K562 (cell line): ENCODE data around the gene ARHGAP22. TPM values are rescaled to one million over a fixed set of nuclear protein-coding genes. Genes with fewer than 3 reads are reported as not detected.

Source experiments
- ELF4 ChIP-seq: fragments of 450-650 bp; formaldehyde crosslinking; IDR thresholded peaks from 2 replicates; pipeline ENCODE4 v1.4.0; 2022; ENCODE audit warnings: missing genetic modification characterization
- ESRRB ChIP-seq: fragments of 250-450 bp; sonication (Bioruptor Pico); IDR thresholded peaks from 2 replicates; pipeline ENCODE4 v1.5.0; 2020; ENCODE audit warnings: mild to moderate bottlenecking, moderate library complexity, borderline replicate concordance
- HDAC6 ChIP-seq: IDR thresholded peaks from 2 replicates; pipeline ENCODE4 v1.6.1; 2012; ENCODE audit warnings: low read depth, mild to moderate bottlenecking, control low read depth, inconsistent platforms, low read length, moderate library complexity
- MCM2 ChIP-seq: fragments of 450-650 bp; IDR thresholded peaks from 2 replicates; pipeline ENCODE4 v1.6.1; 2017; ENCODE audit warnings: low read depth, mild to moderate bottlenecking
- NCOA1 ChIP-seq: fragments of 450-650 bp; IDR thresholded peaks from 2 replicates; pipeline ENCODE4 v1.6.1; 2016; ENCODE audit warnings: low read depth
- NRF1 ChIP-seq, 2 experiments: fragments of 450-650 bp; IDR thresholded peaks in 1 of 2; conservative IDR thresholded peaks in 1 of 2; 2 replicates each; pipeline ENCODE4 v1.6.1; 2014; ENCODE audit warnings: mild to moderate bottlenecking in 2 of 2
- PHB ChIP-seq: fragments of 250-450 bp; sonication (Bioruptor Pico); IDR thresholded peaks from 2 replicates; pipeline ENCODE4 v1.5.0; 2021
- PML ChIP-seq: IDR thresholded peaks from 2 replicates; pipeline ENCODE4 v1.6.1; 2012; ENCODE audit warnings: low read length, inconsistent platforms
- SLC30A9 ChIP-seq: fragments of 250-450 bp; sonication (Bioruptor Pico); IDR thresholded peaks from 2 replicates; pipeline ENCODE4 v1.8.0; 2022; ENCODE audit warnings: mild to moderate bottlenecking, moderate library complexity
- STAT5B ChIP-seq: fragments of 250-450 bp; sonication (Bioruptor Pico); IDR thresholded peaks from 2 replicates; pipeline ENCODE4 v1.8.0; 2021; ENCODE audit warnings: mild to moderate bottlenecking, inconsistent platforms
- ZNF146 ChIP-seq: IDR thresholded peaks from one replicate; pipeline ENCODE4 v1.6.1; 2018; ENCODE audit warnings: missing compliant biosample characterization; ENCODE audit not compliant: unreplicated experiment
- ZNF232 ChIP-seq: sonication (generic); formaldehyde crosslinking; IDR thresholded peaks from 2 replicates; pipeline ENCODE4 v1.8.0; 2022; ENCODE audit warnings: mild to moderate bottlenecking, missing genetic modification reagents
- ZNF253 ChIP-seq: fragments of 250-450 bp; sonication (Bioruptor Pico); conservative IDR thresholded peaks from 2 replicates; pipeline ENCODE4 v1.6.1; 2021; ENCODE audit warnings: mild to moderate bottlenecking
- ZNF311 ChIP-seq: fragments of 250-450 bp; sonication (Bioruptor Pico); IDR thresholded peaks from 2 replicates; pipeline ENCODE4 v1.4.0; 2020; ENCODE audit warnings: mild to moderate bottlenecking, moderate library complexity
- ZNF436 ChIP-seq: fragments of 250-450, 450-650 bp; sonication (Bioruptor Pico); formaldehyde crosslinking; IDR thresholded peaks from 2 replicates; pipeline ENCODE4 v1.7.0; 2020; ENCODE audit warnings: mild to moderate bottlenecking
- ZNF584 ChIP-seq: fragments of 200-800 bp; sonication (Bioruptor generic); IDR thresholded peaks from 2 replicates; pipeline ENCODE4 v1.6.1; 2016; ENCODE audit warnings: low read depth, mild to moderate bottlenecking, missing genetic modification characterization, missing compliant biosample characterization
- ZNF785 ChIP-seq: fragments of 250-450 bp; sonication (Bioruptor Pico); IDR thresholded peaks from 2 replicates; pipeline ENCODE4 v1.4.0; 2020; ENCODE audit warnings: mild to moderate bottlenecking
- ZZZ3 ChIP-seq: fragments of 450-650 bp; IDR thresholded peaks from 2 replicates; pipeline ENCODE4 v1.6.1; 2016; ENCODE audit warnings: antibody characterized with exemption, mild to moderate bottlenecking, moderate library complexity
- polyA plus RNA-seq, 8 experiments: library from polyadenylated mRNA; depleted of rRNA in 4 of 8; stranded (reverse) in 5 of 8; unstranded in 3 of 8; fragments of >200 nt; fragmentation: Nextera tagmentation in 2 of 8; fragmentation: Illumina TruSeq in 1 of 8; extraction: Ambion mirVana in 2 of 8; extraction: Trizol in 1 of 8; gene quantifications; 2 replicates each; pipeline versions ENCODE4 v1.2.1 to v1.2.3, GENCODE V29; 2011 to 2014; ENCODE audit warnings: inconsistent platforms in 1 of 8, missing spikeins in 1 of 8
- total RNA-seq, 7 experiments: library from RNA; depleted of rRNA in 6 of 7; stranded (reverse); fragments of >200 nt in 6 of 7; fragmentation: Illumina TruSeq in 2 of 7; extraction: Trizol in 2 of 7; gene quantifications; 2 replicates each; pipeline versions ENCODE4 v1.2.1 to v1.2.3, GENCODE V29; 2011 to 2021; ENCODE audit warnings: low replicate concordance in 1 of 7
- TF ChIP-seq, protein P1 (sequence below), 2 experiments: fragments of 450-650 bp; IDR thresholded peaks; 2 replicates each; pipeline ENCODE4 v1.6.1; 2016
- TF ChIP-seq, protein P2 (sequence below): fragments of 450-650 bp; IDR thresholded peaks from 2 replicates; pipeline ENCODE4 v1.6.1; 2018; ENCODE audit warnings: mild to moderate bottlenecking, low read depth; ENCODE audit not compliant: partially characterized antibody
- TF ChIP-seq, protein P3 (sequence below): fragments of 250-450 bp; sonication (Bioruptor Pico); IDR thresholded peaks from 2 replicates; pipeline ENCODE4 v1.4.0; 2020

Gene ARHGAP22
- total and polyA plus RNA-seq, 9 of the 15 experiments (the other 6 are each of a cell fraction or from before 2014, with no cell fraction given): 1.3 to 28.1 (median 12.7) TPM

DNA sequence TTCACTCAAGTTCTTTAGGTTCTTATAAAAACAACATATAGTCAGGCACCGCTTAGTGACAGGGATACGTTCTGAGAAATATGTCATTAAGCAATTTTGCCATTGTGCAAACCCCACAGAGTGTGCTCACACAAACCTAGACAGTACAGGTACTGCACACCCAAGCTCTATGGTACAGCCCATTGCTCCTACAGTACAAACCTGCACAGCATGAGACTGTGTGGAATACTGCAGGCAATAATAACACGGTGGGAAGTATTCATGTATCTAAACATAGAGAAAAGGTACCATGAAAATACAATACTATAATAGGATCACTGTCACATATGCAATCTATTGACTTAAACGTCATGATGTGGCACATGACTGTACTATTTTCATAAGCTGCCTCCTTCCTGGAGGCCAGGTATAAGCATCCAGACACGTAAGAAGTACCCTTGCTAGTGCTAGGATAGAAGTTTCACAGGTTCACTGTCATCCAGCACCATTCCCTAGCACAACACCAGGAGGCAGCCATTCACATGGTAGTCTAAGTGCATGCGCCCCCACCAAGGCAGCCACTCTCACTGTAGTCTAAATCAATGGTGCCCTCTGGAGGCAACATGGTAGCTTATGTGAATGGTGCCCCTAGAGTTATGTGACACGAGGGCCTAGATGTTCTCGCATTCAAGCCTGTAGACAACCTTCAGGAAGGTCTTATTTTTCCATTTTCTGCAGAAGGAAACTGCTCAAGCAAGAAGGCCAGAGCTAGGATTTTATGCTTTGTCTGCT, 98.5 kb downstream of the ARHGAP22 start (continued):
- TF ChIP-seq HDAC6: no peak
- no peak for TF ChIP-seq ZNF436 (CRISPR knock-in tag)
- no peak for TF ChIP-seq MCM2
- TF ChIP-seq ELF4 (CRISPR knock-in tag): 0 out of 2 replicates have a peak, but pooled peaks have one; percentile 51
- peak; percentile 42; the same call in 1 of the 2 replicates for TF ChIP-seq ZNF311 (CRISPR knock-in tag)
- TF ChIP-seq ZNF785 (CRISPR knock-in tag): no peak
- TF ChIP-seq ZNF253 (CRISPR knock-in tag): no peak
- TF ChIP-seq SLC30A9 (CRISPR knock-in tag): no peak
- TF ChIP-seq ZNF584 (CRISPR knock-in tag): no peak
- TF ChIP-seq, protein P1, sequence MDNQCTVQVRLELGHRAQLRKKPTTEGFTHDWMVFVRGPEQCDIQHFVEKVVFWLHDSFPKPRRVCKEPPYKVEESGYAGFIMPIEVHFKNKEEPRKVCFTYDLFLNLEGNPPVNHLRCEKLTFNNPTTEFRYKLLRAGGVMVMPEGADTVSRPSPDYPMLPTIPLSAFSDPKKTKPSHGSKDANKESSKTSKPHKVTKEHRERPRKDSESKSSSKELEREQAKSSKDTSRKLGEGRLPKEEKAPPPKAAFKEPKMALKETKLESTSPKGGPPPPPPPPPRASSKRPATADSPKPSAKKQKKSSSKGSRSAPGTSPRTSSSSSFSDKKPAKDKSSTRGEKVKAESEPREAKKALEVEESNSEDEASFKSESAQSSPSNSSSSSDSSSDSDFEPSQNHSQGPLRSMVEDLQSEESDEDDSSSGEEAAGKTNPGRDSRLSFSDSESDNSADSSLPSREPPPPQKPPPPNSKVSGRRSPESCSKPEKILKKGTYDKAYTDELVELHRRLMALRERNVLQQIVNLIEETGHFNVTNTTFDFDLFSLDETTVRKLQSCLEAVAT (IDR thresholded peaks at IDR 0.05): peak in 1 of 2 experiments; percentile 76; a peak in 1 of 4 replicates
- TF ChIP-seq, protein P2, sequence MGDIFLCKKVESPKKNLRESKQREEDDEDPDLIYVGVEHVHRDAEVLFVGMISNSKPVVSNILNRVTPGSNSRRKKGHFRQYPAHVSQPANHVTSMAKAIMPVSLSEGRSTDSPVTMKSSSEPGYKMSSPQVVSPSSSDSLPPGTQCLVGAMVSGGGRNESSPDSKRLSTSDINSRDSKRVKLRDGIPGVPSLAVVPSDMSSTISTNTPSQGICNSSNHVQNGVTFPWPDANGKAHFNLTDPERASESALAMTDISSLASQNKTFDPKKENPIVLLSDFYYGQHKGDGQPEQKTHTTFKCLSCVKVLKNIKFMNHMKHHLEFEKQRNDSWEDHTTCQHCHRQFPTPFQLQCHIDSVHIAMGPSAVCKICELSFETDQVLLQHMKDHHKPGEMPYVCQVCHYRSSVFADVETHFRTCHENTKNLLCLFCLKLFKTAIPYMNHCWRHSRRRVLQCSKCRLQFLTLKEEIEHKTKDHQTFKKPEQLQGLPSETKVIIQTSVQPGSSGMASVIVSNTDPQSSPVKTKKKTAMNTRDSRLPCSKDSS: no peak
- TF ChIP-seq NRF1 (conservative IDR thresholded peaks at IDR 0.05 in 1 of 2, IDR thresholded peaks at IDR 0.05 in 1 of 2): peak; percentile 57 to 69
- TF ChIP-seq, protein P3, sequence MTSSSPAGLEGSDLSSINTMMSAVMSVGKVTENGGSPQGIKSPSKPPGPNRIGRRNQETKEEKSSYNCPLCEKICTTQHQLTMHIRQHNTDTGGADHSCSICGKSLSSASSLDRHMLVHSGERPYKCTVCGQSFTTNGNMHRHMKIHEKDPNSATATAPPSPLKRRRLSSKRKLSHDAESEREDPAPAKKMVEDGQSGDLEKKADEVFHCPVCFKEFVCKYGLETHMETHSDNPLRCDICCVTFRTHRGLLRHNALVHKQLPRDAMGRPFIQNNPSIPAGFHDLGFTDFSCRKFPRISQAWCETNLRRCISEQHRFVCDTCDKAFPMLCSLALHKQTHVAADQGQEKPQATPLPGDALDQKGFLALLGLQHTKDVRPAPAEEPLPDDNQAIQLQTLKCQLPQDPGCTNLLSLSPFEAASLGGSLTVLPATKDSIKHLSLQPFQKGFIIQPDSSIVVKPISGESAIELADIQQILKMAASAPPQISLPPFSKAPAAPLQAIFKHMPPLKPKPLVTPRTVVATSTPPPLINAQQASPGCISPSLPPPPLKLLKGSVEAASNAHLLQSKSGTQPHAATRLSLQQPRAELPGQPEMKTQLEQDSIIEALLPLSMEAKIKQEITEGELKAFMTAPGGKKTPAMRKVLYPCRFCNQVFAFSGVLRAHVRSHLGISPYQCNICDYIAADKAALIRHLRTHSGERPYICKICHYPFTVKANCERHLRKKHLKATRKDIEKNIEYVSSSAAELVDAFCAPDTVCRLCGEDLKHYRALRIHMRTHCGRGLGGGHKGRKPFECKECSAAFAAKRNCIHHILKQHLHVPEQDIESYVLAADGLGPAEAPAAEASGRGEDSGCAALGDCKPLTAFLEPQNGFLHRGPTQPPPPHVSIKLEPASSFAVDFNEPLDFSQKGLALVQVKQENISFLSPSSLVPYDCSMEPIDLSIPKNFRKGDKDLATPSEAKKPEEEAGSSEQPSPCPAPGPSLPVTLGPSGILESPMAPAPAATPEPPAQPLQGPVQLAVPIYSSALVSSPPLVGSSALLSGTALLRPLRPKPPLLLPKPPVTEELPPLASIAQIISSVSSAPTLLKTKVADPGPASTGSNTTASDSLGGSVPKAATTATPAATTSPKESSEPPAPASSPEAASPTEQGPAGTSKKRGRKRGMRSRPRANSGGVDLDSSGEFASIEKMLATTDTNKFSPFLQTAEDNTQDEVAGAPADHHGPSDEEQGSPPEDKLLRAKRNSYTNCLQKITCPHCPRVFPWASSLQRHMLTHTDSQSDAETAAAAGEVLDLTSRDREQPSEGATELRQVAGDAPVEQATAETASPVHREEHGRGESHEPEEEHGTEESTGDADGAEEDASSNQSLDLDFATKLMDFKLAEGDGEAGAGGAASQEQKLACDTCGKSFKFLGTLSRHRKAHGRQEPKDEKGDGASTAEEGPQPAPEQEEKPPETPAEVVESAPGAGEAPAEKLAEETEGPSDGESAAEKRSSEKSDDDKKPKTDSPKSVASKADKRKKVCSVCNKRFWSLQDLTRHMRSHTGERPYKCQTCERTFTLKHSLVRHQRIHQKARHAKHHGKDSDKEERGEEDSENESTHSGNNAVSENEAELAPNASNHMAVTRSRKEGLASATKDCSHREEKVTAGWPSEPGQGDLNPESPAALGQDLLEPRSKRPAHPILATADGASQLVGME (CRISPR knock-in tag): 0 out of 2 replicates have a peak, but pooled peaks have one; percentile 59
- no peak for TF ChIP-seq NCOA1
- TF ChIP-seq ZZZ3: no peak
- TF ChIP-seq ZNF146 (CRISPR knock-in tag): no peak
- no peak for TF ChIP-seq ESRRB (CRISPR knock-in tag)
- TF ChIP-seq PHB (CRISPR knock-in tag): no peak
- TF ChIP-seq ZNF232 (CRISPR knock-in tag): no peak
- no peak for TF ChIP-seq PML
- TF ChIP-seq STAT5B (CRISPR knock-in tag): no peak
